HEK293T (cell line): ENCODE measurements around the gene C1QL3.

Source experiments
- ARNT ChIP-seq: fragments of 450-650 bp; IDR thresholded peaks from 2 replicates; pipeline ENCODE4 v1.6.1; 2017; ENCODE audit warnings: mild to moderate bottlenecking
- BHLHE40 ChIP-seq: fragments of 450-650 bp; IDR thresholded peaks from 2 replicates; pipeline ENCODE4 v1.6.1; 2016; ENCODE audit warnings: mild to moderate bottlenecking, moderate library complexity, borderline replicate concordance
- ELF4 ChIP-seq: fragments of 450-650 bp; IDR thresholded peaks from 2 replicates; pipeline ENCODE4 v1.6.1; 2017; ENCODE audit warnings: antibody characterized with exemption
- FOXK2 ChIP-seq: fragments of 450-650 bp; IDR thresholded peaks from 2 replicates; pipeline ENCODE4 v1.6.1; 2016; ENCODE audit warnings: mild to moderate bottlenecking
- FOXM1 ChIP-seq: fragments of 450-650 bp; IDR thresholded peaks from 2 replicates; pipeline ENCODE4 v1.6.1; 2017; ENCODE audit warnings: mild to moderate bottlenecking, borderline replicate concordance
- LEF1 ChIP-seq: fragments of 450-650 bp; IDR thresholded peaks from 2 replicates; pipeline ENCODE4 v1.6.1; 2017; ENCODE audit warnings: mild to moderate bottlenecking, borderline replicate concordance
- SP1 ChIP-seq: fragments of 450-650 bp; IDR thresholded peaks from 2 replicates; pipeline ENCODE4 v1.6.1; 2017
- SUZ12 ChIP-seq: fragments of 450-650 bp; IDR thresholded peaks from 2 replicates; pipeline ENCODE4 v1.6.1; 2016; ENCODE audit warnings: mild to moderate bottlenecking
- TARDBP ChIP-seq: fragments of 450-650 bp; IDR thresholded peaks from 2 replicates; pipeline ENCODE4 v1.6.1; 2016
- ZNF384 ChIP-seq: fragments of 450-650 bp; IDR thresholded peaks from 2 replicates; pipeline ENCODE4 v1.6.1; 2016

DNA sequence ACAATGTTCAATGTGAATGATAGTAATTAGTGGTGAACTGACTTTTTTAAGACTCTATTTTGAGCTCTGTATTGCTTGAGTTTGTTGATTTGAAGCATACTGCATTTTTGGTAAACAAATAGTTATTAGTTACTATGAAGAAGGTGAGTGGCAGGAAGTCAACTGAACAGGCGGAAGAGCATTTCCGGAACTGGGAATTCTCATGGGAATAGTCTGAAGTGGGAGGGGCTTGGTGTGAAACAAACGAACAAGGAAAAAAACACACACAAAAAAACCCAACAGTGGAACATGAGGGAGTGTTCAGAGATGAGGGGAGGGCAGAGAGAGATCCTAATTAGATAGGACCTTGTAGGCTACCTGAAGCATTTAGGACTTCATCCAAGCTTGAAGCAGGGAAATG lies 43.9 kb upstream of the C1QL3 start:
- TF ChIP-seq ARNT (no peak), SP1 (no peak), ZNF384 (no peak), TARDBP (no peak), SUZ12 (no peak), LEF1 (no peak), FOXK2 (no peak), ELF4 (no peak), FOXM1 (no peak), BHLHE40 (no peak)
